ENCODE results near the gene SORCS2.

SORCS2 gene

GRCh38 chr4:7733201-7733600 is 540.9 kb downstream of the SORCS2 start:
- DNase-seq, result no peak

- DNase-seq, result no peak
Observed at GRCh38 chr4:7733801-7734650, 541.7 kb downstream of the SORCS2 start.

- DNase-seq, result no peak
Observed at GRCh38 chr4:7734651-7735260, 542.4 kb downstream of the SORCS2 start.

- no peak for DNase-seq
Observed at GRCh38 chr4:7735395-7735794, 543.1 kb downstream of the SORCS2 start.

GRCh38 chr4:7735961-7736360 is 543.6 kb downstream of the SORCS2 start:
- DNase-seq, result no peak

- no peak for DNase-seq
Observed at GRCh38 chr4:7736436-7737267, 544.3 kb downstream of the SORCS2 start.

GRCh38 chr4:7737268-7737645 is 544.9 kb downstream of the SORCS2 start:
- no peak for DNase-seq

- DNase-seq, result no peak
Observed at GRCh38 chr4:7737752-7738457, 545.6 kb downstream of the SORCS2 start.

GRCh38 chr4:7738458-7739076 is 546.2 kb downstream of the SORCS2 start:
- DNase-seq, result no peak

GRCh38 chr4:7739077-7739917 is 547.0 kb downstream of the SORCS2 start:
- DNase-seq, result no peak

GRCh38 chr4:7739918-7740865 is 547.9 kb downstream of the SORCS2 start:
- no peak for DNase-seq

GRCh38 chr4:7740866-7741525 is 548.7 kb downstream of the SORCS2 start:
- no peak for DNase-seq

GRCh38 chr4:7741946-7742806 is 549.8 kb downstream of the SORCS2 start:
- no peak for DNase-seq

- no peak for DNase-seq
Observed at GRCh38 chr4:7742807-7743280, 550.5 kb downstream of the SORCS2 start.

- no peak for DNase-seq
Observed at GRCh38 chr4:7744142-7744804, 551.9 kb downstream of the SORCS2 start.

GRCh38 chr4:7745301-7745885 is 553.1 kb downstream of the SORCS2 start:
- no peak for DNase-seq

GRCh38 chr4:7746351-7747061 is 554.2 kb downstream of the SORCS2 start:
- DNase-seq, result no peak

Data from CD4-positive, alpha-beta T cell treated with Interleukin-17A for 4 hours (primary cell).